Breast epithelium (tissue), 4 donors: ENCODE measurements around the gene TMEM221. TPM values are rescaled to one million over a fixed set of nuclear protein-coding genes. Genes with fewer than 3 reads are reported as not detected.

Source experiments
- DNase-seq, 2 donors: peaks; one replicate each; pipeline ENCODE4 v3.0.0-alpha.2; 2019; ENCODE audit warnings: low spot score in 2 of 2
- H3K27ac ChIP-seq, 2 donors: fragments of 200-600 bp; sonication (generic) in 1 of 2; one replicate each; pipeline ENCODE4 v1.5.1; 2016 to 2019; ENCODE audit warnings: mild to moderate bottlenecking in 1 of 2
- H3K27me3 ChIP-seq, 2 donors: fragments of 200-600 bp; sonication (generic) in 1 of 2; one replicate each; pipeline versions ENCODE4 v1.5.1 to v1.6.0; 2017 to 2019; ENCODE audit warnings: control low read depth in 1 of 2, mild to moderate bottlenecking in 1 of 2
- H3K36me3 ChIP-seq: fragments of 200-600 bp; one replicate; pipeline ENCODE4 v1.5.1; 2019
- H3K4me1 ChIP-seq, 2 donors: fragments of 200-600 bp; sonication (generic); one replicate each; pipeline ENCODE4 v1.5.1; 2016 to 2019; ENCODE audit warnings: control low read depth in 1 of 2
- H3K4me3 ChIP-seq, 3 donors: fragments of 200-600 bp; sonication (generic); 1 replicate in 2 of 3; 2 replicates in 1 of 3; pipeline ENCODE4 v1.5.1; 2016 to 2019; ENCODE audit warnings: mild to moderate bottlenecking in 3 of 3, moderate library complexity in 2 of 3
- H3K9me3 ChIP-seq, 2 donors: fragments of 200-600 bp; sonication (generic) in 1 of 2; one replicate each; pipeline ENCODE4 v1.5.1; 2016 to 2019; ENCODE audit warnings: control low read depth in 1 of 2
- POLR2A ChIP-seq: fragments of 450-650 bp; IDR thresholded peaks from one replicate; pipeline ENCODE4 v1.6.1; 2016; ENCODE audit warnings: antibody characterized with exemption, mild to moderate bottlenecking, moderate library complexity
- POLR2AphosphoS5 ChIP-seq, 3 donors: sonication (generic); formaldehyde crosslinking; IDR thresholded peaks; one replicate each; pipeline ENCODE4 v1.6.1; 2017; ENCODE audit warnings: antibody characterized with exemption in 3 of 3
- intact Hi-C: fragments of 100-400 bp; cut with DNase I; formaldehyde crosslinking; loops from one replicate; pipeline ENCODE4 v1.15.1; 2023; ENCODE audit warnings: low total_unique reads
- total RNA-seq, 3 donors: library from RNA; depleted of rRNA; stranded (reverse); fragments of >200 nt; gene quantifications; one replicate each; pipeline ENCODE4 v1.1.0, GENCODE V29; 2016
- TF ChIP-seq, protein P1 (sequence below), 3 donors: fragments of 450-650 bp; IDR thresholded peaks; one replicate each; pipeline ENCODE4 v1.5.1; 2016 to 2017; ENCODE audit warnings: antibody characterized with exemption in 3 of 3, mild to moderate bottlenecking in 3 of 3, moderate library complexity in 3 of 3

The TMEM221 gene
- total RNA-seq, 3 donors from 2014 or later = 0.33 to 0.73 (median 0.64) TPM

- no peak for TF ChIP-seq POLR2A
- TF ChIP-seq, protein P1, sequence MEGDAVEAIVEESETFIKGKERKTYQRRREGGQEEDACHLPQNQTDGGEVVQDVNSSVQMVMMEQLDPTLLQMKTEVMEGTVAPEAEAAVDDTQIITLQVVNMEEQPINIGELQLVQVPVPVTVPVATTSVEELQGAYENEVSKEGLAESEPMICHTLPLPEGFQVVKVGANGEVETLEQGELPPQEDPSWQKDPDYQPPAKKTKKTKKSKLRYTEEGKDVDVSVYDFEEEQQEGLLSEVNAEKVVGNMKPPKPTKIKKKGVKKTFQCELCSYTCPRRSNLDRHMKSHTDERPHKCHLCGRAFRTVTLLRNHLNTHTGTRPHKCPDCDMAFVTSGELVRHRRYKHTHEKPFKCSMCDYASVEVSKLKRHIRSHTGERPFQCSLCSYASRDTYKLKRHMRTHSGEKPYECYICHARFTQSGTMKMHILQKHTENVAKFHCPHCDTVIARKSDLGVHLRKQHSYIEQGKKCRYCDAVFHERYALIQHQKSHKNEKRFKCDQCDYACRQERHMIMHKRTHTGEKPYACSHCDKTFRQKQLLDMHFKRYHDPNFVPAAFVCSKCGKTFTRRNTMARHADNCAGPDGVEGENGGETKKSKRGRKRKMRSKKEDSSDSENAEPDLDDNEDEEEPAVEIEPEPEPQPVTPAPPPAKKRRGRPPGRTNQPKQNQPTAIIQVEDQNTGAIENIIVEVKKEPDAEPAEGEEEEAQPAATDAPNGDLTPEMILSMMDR (IDR thresholded peaks at IDR 0.05) = no peak
- TF ChIP-seq POLR2AphosphoS5 (IDR thresholded peaks at IDR 0.05) = no peak
- H3K27ac ChIP-seq = no peak overlapping the region
- intact Hi-C loops = no loop called here
These were observed 13.2 kb downstream of the TMEM221 start for GRCh38 chr19:17435218-17435617.

GRCh38 chr19:17431417-17431816 lies 17.1 kb downstream of the TMEM221 start:
- no peak overlapping the region for H3K27ac ChIP-seq
- H3K9me3 ChIP-seq = no peaks in the 10 kb centered on the region
- no peaks in the 10 kb centered on the region for H3K27me3 ChIP-seq
- H3K36me3 ChIP-seq = no peaks in the 10 kb centered on the region
- DNase-seq = no peak
- TF ChIP-seq, protein P1 (IDR thresholded peaks at IDR 0.05) = no peak
- TF ChIP-seq POLR2AphosphoS5 (IDR thresholded peaks at IDR 0.05) = no peak
- no peak for TF ChIP-seq POLR2A
- H3K4me1 ChIP-seq = no peaks in the 10 kb centered on the region
- intact Hi-C loops = no loop called here
- H3K4me3 ChIP-seq = no peak overlapping the region

More at GRCh38 chr19:17435218-17435617, 13.2 kb downstream of the TMEM221 start:
- Histone ChIP-seq H3K36me3 (no peaks in the 10 kb centered on the region), H3K9me3 (no peaks in the 10 kb centered on the region), H3K4me1 (no peaks in the 10 kb centered on the region), H3K4me3 (no peak overlapping the region), H3K27me3 (no peaks in the 10 kb centered on the region)
- no peak for DNase-seq

DNA sequence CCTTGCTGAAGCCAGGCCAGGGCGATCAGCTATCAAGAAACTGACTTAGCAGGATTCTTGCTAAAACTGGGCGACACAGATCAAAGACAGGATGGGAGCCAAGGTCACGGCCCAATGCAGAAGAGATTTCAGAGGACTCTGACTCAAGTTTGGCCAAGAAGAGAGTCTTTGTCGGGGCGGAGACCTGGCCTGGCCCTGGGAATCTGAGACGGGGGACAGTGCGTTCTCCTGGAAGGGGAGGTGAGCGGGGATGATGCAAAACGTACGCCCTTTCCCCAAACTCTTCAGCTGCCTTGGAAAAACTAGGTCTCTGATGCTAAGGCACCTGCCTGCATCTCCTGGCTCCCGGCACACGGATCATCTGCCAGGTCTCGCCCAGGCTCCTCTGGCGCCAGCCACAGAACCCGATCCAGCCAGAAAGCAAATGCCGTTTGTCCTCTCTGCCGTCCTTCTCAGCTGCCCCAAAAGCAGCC lies 18.8 kb downstream of the TMEM221 start:
- no peaks in the 10 kb centered on the region for H3K36me3 ChIP-seq
- H3K27ac ChIP-seq = peak overlapping the region in 1 of 2 donors; percentile 52
- TF ChIP-seq POLR2A (no peak), POLR2AphosphoS5 (IDR thresholded peaks at IDR 0.05) (peak in 1 of 3 donors; percentile 13)
- TF ChIP-seq, protein P1 (IDR thresholded peaks at IDR 0.05) = no peak
- no peak overlapping the region for H3K4me3 ChIP-seq
- no peaks in the 10 kb centered on the region for H3K9me3 ChIP-seq
- no peak for DNase-seq
- no peaks in the 10 kb centered on the region for H3K4me1 ChIP-seq
- no peaks in the 10 kb centered on the region for H3K27me3 ChIP-seq
- intact Hi-C loops = no loop called here

- no peak overlapping the region for H3K27ac ChIP-seq
- no peaks in the 10 kb centered on the region for H3K9me3 ChIP-seq
- no peak for TF ChIP-seq POLR2AphosphoS5 (IDR thresholded peaks at IDR 0.05)
- TF ChIP-seq, protein P1 (IDR thresholded peaks at IDR 0.05) = no peak
- TF ChIP-seq POLR2A = no peak
- DNase-seq = no peak
- intact Hi-C loops = no loop called here
- H3K36me3 ChIP-seq = no peaks in the 10 kb centered on the region
- no peaks in the 10 kb centered on the region for H3K27me3 ChIP-seq
- H3K4me1 ChIP-seq = no peaks in the 10 kb centered on the region
- no peak overlapping the region for H3K4me3 ChIP-seq
These were observed 23.6 kb downstream of the TMEM221 start for GRCh38 chr19:17424743-17425365.

DNA sequence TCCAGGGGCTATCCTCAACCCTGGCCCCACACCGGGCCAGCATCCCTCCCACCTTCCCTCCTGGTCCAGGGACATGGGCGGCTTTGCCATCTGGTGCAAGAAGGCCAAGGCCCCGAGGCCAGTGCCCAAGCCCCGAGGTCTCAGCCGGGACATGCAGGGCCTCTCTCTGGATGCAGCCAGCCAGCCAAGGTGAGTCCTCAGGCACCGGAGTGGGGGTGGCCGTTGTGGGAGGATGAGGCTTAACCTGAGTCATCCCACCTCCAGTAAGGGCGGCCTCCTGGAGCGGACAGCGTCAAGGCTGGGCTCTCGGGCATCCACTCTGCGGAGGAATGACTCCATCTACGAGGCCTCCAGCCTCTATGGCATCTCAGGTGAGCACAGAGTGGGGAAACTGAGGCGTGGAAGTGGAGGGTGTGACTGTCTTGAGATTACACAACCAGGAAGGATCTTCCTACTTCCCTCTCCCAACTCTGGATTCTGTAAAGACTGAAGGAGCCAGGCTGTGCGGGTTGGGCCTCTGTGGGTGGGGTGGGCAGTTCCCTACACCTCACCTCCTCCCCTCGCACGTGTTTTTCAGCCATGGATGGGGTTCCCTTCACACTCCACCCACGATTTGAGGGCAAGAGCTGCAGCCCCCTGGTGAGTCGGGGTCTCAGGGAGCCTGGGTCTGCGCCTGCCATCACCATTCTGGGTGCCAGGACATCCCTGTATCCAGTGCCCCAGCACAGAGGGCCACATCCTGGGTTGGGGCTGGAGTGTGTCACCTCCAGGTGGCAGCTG lies 24.8 kb downstream of the TMEM221 start:
- Histone ChIP-seq H3K27ac (no peak overlapping the region), H3K4me1 (no peaks in the 10 kb centered on the region), H3K4me3 (no peak overlapping the region), H3K9me3 (no peaks in the 10 kb centered on the region), H3K27me3 (no peaks in the 10 kb centered on the region), H3K36me3 (no peaks in the 10 kb centered on the region)
- intact Hi-C loops = no loop called here
- TF ChIP-seq POLR2AphosphoS5 (IDR thresholded peaks at IDR 0.05) = no peak
- no peak for TF ChIP-seq POLR2A
- TF ChIP-seq, protein P1 (IDR thresholded peaks at IDR 0.05) = no peak
- no peak for DNase-seq
